OCI-LY3 (cell line): ENCODE measurements around the gene TSHR.

Source experiments
- H2AFZ ChIP-seq: fragments of 200-600, 300-600 bp; shearing (Covaris generic); 2 replicates; pipeline ENCODE4 v1.6.0; 2014; ENCODE audit warnings: antibody characterized with exemption, low read depth, low read length
- H3K27ac ChIP-seq: fragments of 200-600, 300-600 bp; sonication (generic); 2 replicates; pipeline ENCODE4 v1.5.1; 2014; ENCODE audit warnings: mild to moderate bottlenecking, low read length, moderate library complexity, mixed read lengths
- H3K27me3 ChIP-seq: fragments of 200-600, 300-600 bp; sonication (generic); 2 replicates; pipeline ENCODE4 v1.6.1; 2014; ENCODE audit warnings: low read depth, low read length, mixed read lengths
- H3K36me3 ChIP-seq: fragments of 200-600, 300-600 bp; sonication (generic); replicated peaks from 2 replicates; pipeline ENCODE3; 2014; ENCODE audit warnings: low read depth, low read length, mixed read lengths
- H3K4me1 ChIP-seq: fragments of 300-600, 200-600 bp; sonication (generic); 2 replicates; pipeline ENCODE4 v1.6.1; 2014; ENCODE audit warnings: low read length, mixed read lengths
- H3K4me2 ChIP-seq: fragments of 200-600, 300-600 bp; sonication (generic); 2 replicates; pipeline ENCODE4 v1.6.1; 2014; ENCODE audit warnings: low read length, mixed read lengths
- H3K4me3 ChIP-seq: fragments of 300-600, 200-600 bp; sonication (generic); 2 replicates; pipeline ENCODE4 v1.5.1; 2014; ENCODE audit warnings: antibody characterized with exemption, mild to moderate bottlenecking, low read length, moderate library complexity
- H3K79me2 ChIP-seq: fragments of 300-600, 200-600 bp; shearing (Covaris generic); 2 replicates; pipeline ENCODE4 v1.6.1; 2014; ENCODE audit warnings: mild to moderate bottlenecking, low read length, mixed read lengths
- H3K9ac ChIP-seq: fragments of 300-600, 200-600 bp; shearing (Covaris generic); 2 replicates; pipeline ENCODE4 v1.6.0; 2014; ENCODE audit warnings: mild to moderate bottlenecking, low read length, moderate library complexity
- H3K9me3 ChIP-seq: fragments of 200-600, 300-600 bp; shearing (Covaris generic); 2 replicates; pipeline ENCODE4 v1.6.1; 2014; ENCODE audit warnings: low read length, mixed read lengths; ENCODE audit not compliant: insufficient read depth
- H4K20me1 ChIP-seq: fragments of 200-600, 300-600 bp; sonication (generic); 2 replicates; pipeline ENCODE4 v1.6.1; 2016; ENCODE audit warnings: low read length, mixed read lengths; ENCODE audit not compliant: insufficient read depth
- EZH2phosphoT487 ChIP-seq: fragments of 200-600 bp; shearing (Covaris generic); IDR thresholded peaks from 2 replicates; pipeline ENCODE4 v1.6.1; 2018; ENCODE audit warnings: antibody characterized with exemption, mixed run types, low read depth
- TF ChIP-seq, protein P1 (sequence below): fragments of 200-600, 300-600 bp; sonication (generic); IDR thresholded peaks from 2 replicates; pipeline ENCODE4 v1.5.1; 2014; ENCODE audit warnings: antibody characterized with exemption, low read length, low read depth

TSHR gene

DNA sequence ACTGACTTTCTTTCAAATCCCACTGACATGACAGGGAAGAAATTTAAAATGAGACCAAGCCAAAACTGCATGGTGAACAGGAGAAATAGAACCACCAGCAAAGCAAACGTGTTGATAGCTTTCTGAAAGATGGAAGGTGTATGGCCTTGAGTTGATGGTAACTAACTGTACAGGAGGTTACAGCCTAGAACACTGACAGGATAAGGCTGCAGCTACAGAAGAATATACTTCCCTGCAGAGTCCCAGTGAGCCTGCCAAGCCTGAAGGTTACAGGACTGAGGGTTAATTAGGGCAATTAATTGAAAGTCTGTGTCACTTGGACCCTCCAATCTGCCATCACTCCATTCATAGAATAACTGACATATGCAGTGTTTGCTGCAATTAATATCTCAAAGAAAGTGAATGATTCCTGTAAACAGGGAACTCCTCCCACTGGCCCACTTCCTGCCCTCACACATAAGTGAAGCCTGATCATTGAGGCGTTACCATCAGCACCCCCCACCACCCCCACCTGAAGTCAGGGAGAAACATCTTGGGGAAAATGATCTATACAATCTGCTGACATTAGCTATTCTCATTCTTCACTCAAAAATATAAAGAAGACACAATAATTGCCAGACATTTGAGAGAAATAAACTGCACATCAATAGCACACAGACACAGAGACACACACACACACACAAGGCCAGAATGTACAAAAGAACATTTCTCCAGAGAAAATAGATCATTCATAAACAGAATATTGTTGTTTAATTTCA lies 191.9 kb downstream of the TSHR start:
- no peaks in the 10 kb centered on the region for H3K9me3 ChIP-seq
- TF ChIP-seq, protein P1, sequence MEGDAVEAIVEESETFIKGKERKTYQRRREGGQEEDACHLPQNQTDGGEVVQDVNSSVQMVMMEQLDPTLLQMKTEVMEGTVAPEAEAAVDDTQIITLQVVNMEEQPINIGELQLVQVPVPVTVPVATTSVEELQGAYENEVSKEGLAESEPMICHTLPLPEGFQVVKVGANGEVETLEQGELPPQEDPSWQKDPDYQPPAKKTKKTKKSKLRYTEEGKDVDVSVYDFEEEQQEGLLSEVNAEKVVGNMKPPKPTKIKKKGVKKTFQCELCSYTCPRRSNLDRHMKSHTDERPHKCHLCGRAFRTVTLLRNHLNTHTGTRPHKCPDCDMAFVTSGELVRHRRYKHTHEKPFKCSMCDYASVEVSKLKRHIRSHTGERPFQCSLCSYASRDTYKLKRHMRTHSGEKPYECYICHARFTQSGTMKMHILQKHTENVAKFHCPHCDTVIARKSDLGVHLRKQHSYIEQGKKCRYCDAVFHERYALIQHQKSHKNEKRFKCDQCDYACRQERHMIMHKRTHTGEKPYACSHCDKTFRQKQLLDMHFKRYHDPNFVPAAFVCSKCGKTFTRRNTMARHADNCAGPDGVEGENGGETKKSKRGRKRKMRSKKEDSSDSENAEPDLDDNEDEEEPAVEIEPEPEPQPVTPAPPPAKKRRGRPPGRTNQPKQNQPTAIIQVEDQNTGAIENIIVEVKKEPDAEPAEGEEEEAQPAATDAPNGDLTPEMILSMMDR: no peak
- no peak for TF ChIP-seq EZH2phosphoT487
- H3K4me1 ChIP-seq: peaks cover 6% of the 10 kb centered on the region
- H3K9ac ChIP-seq: no peak overlapping the region
- no peak overlapping the region for H3K4me3 ChIP-seq
- H3K27ac ChIP-seq: no peak overlapping the region
- H3K36me3 ChIP-seq: no peaks in the 10 kb centered on the region
- H3K79me2 ChIP-seq: no peaks in the 10 kb centered on the region
- no peak overlapping the region for H3K4me2 ChIP-seq
- no peaks in the 10 kb centered on the region for H3K27me3 ChIP-seq
- H2AFZ ChIP-seq: no peak overlapping the region
- H4K20me1 ChIP-seq: no peaks in the 10 kb centered on the region

DNA sequence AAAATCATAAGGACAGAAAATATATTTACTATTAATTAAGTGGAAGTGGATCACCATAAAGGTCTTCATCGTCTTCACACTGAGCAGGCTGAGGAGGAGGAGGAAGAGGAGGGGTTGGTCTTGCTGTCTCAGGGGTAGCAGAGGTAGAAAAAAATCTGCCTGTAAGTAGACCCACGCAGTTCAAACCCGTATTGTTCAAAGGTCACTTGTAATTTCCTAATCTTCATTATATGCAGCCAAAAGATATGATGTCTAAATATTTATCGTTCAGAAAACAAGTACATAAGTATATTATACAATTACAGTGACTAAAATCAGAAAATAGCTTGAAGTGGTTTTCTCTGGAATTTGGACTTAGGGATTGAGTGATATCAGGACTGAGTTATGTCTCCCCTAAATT lies 193.2 kb downstream of the TSHR start:
- H3K27me3 ChIP-seq: no peaks in the 10 kb centered on the region
- H3K9me3 ChIP-seq: no peaks in the 10 kb centered on the region
- no peak overlapping the region for H3K27ac ChIP-seq
- no peak for TF ChIP-seq EZH2phosphoT487
- TF ChIP-seq, protein P1: no peak
- no peaks in the 10 kb centered on the region for H3K79me2 ChIP-seq
- H3K4me3 ChIP-seq: no peak overlapping the region
- H3K36me3 ChIP-seq: no peaks in the 10 kb centered on the region
- H2AFZ ChIP-seq: no peak overlapping the region
- peaks cover 12% of the 10 kb centered on the region for H3K4me1 ChIP-seq
- H3K4me2 ChIP-seq: no peak overlapping the region
- H4K20me1 ChIP-seq: no peaks in the 10 kb centered on the region
- H3K9ac ChIP-seq: no peak overlapping the region

DNA sequence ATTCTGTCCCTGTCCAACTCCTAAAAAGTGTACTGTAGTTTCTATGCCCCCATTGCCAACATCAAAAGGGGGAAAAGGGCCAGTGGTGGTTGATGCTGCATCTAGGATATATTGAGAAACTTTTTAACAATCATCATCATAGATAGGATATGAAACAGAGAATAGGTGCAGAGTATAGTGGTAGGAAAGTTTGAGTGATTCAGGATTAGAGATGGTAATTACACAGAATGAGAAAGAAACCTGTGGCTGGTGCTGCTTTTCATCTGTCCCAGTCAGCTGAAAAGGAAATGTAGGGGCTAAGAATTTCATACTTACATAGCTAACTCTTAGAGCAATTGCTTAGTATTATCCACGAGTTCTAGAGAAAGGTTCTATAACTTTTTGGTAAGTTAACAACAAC lies 197.8 kb downstream of the TSHR start:
- Histone ChIP-seq H3K4me2 (no peak overlapping the region), H4K20me1 (no peaks in the 10 kb centered on the region)
- TF ChIP-seq EZH2phosphoT487: no peak
- TF ChIP-seq, protein P1: no peak

DNA sequence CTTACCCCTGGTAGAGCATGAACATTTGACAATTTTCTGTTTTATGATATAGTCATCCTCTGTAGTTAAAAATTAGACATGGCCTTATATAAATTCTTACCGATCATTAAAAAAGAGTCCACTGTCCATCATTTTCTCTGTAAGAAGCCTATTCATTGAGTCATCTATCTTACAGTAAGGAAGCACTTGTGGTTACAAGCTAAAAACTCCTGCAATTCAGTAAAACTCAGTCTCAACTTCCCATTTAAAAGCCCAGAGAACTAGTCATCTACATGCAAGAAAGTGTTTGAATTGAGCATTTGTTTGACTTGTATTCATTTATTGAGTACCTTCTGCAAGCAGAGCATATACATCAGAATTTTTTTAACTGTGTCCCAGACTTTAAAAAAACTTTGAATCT lies 202.0 kb downstream of the TSHR start:
- no peak for TF ChIP-seq EZH2phosphoT487
- TF ChIP-seq, protein P1: no peak
- Histone ChIP-seq H4K20me1 (no peaks in the 10 kb centered on the region), H3K9ac (no peak overlapping the region), H3K27ac (no peak overlapping the region), H3K36me3 (no peaks in the 10 kb centered on the region), H2AFZ (no peak overlapping the region), H3K79me2 (no peaks in the 10 kb centered on the region), H3K4me3 (no peak overlapping the region), H3K4me1 (peaks cover 6% of the 10 kb centered on the region), H3K9me3 (no peaks in the 10 kb centered on the region), H3K4me2 (no peak overlapping the region), H3K27me3 (no peaks in the 10 kb centered on the region)

More for the DNA sequence above, 197.8 kb downstream of the TSHR start:
- H3K9me3 ChIP-seq: no peaks in the 10 kb centered on the region
- no peaks in the 10 kb centered on the region for H3K27me3 ChIP-seq
- no peak overlapping the region for H2AFZ ChIP-seq
- no peaks in the 10 kb centered on the region for H3K36me3 ChIP-seq
- no peaks in the 10 kb centered on the region for H3K79me2 ChIP-seq
- no peak overlapping the region for H3K27ac ChIP-seq
- H3K4me3 ChIP-seq: no peak overlapping the region
- no peak overlapping the region for H3K9ac ChIP-seq
- peaks cover 6% of the 10 kb centered on the region for H3K4me1 ChIP-seq
